PC-3 (cell line): ENCODE results near the gene EI24. TPM values are rescaled to one million over a fixed set of nuclear protein-coding genes. Genes with fewer than 3 reads are reported as not detected.

Source experiments
- ATAC-seq: fragments of 200-7000 bp; cut with Tn5 transposase; 2 replicates; pipeline ENCODE4 v1.9.1; 2020; ENCODE audit warnings: mild to moderate bottlenecking, moderate library complexity
- BruUV-seq: library from RNA; stranded (reverse); fragments of 400-500 nt; replicated peaks from 2 replicates; lab custom pipeline; 2021; lab: Mats Ljungman, UMichigan
- CTCF ChIA-PET: fragments of 300-600 bp; sonication (Branson Sonifier 250); formaldehyde crosslinking; loops from one replicate; lab custom pipeline; 2022; ENCODE audit warnings: antibody characterized with exemption; lab: Charles Lee
- POLR2A ChIA-PET: fragments of 300-600 bp; sonication (Branson Sonifier 250); formaldehyde crosslinking; loops from one replicate; lab custom pipeline; 2022; ENCODE audit warnings: antibody characterized with exemption; ENCODE audit not compliant: unreplicated experiment; lab: Charles Lee
- DNase-seq: peaks from one replicate; pipeline ENCODE4 v3.0.0-alpha.2; 2015
- H2AFZ ChIP-seq: fragments of 300-600 bp; sonication (generic); 2 replicates; pipeline ENCODE4 v1.6.0; 2016; ENCODE audit warnings: antibody characterized with exemption, low read length
- H3F3A ChIP-seq: fragments of 300-600 bp; sonication (generic); one replicate; pipeline ENCODE4 v1.6.0; 2017; ENCODE audit warnings: antibody characterized with exemption, low read length, control low read depth, mild to moderate bottlenecking; ENCODE audit not compliant: unreplicated experiment
- H3K27ac ChIP-seq: fragments of 300-600 bp; sonication (generic); 2 replicates; pipeline ENCODE4 v1.5.1; 2016; ENCODE audit warnings: mild to moderate bottlenecking, low read length
- H3K27me3 ChIP-seq: fragments of 300-600 bp; sonication (generic); 2 replicates; pipeline ENCODE4 v1.6.1; 2016; ENCODE audit warnings: low read length, mixed read lengths
- H3K36me3 ChIP-seq: fragments of 300-600 bp; sonication (generic); 2 replicates; pipeline ENCODE4 v1.6.1; 2016; ENCODE audit warnings: low read depth, mixed run types, low read length, mixed read lengths
- H3K4me1 ChIP-seq: fragments of 300-600 bp; sonication (generic); 2 replicates; pipeline ENCODE4 v1.5.1; 2016; ENCODE audit warnings: low read length; ENCODE audit not compliant: insufficient read depth
- H3K4me2 ChIP-seq: fragments of 300-600 bp; sonication (generic); 2 replicates; pipeline ENCODE4 v1.6.0; 2016; ENCODE audit warnings: low read length
- H3K4me3 ChIP-seq: fragments of 300-600 bp; sonication (generic); 2 replicates; pipeline ENCODE4 v1.5.1; 2016; ENCODE audit warnings: mild to moderate bottlenecking, low read length, mixed read lengths
- H3K79me2 ChIP-seq: fragments of 300-600 bp; sonication (generic); 2 replicates; pipeline ENCODE4 v1.6.1; 2017; ENCODE audit warnings: low read length, mixed read lengths
- H3K9ac ChIP-seq: fragments of 300-600 bp; sonication (generic); 2 replicates; pipeline ENCODE4 v1.6.0; 2016; ENCODE audit warnings: mild to moderate bottlenecking, low read length
- H3K9me2 ChIP-seq: fragments of 300-600 bp; sonication (generic); replicated peaks from 2 replicates; pipeline ENCODE4 v1.6.1; 2016; ENCODE audit warnings: mixed run types, low read length, mixed read lengths
- H3K9me3 ChIP-seq: fragments of 300-600 bp; sonication (generic); 2 replicates; pipeline ENCODE4 v1.6.1; 2016; ENCODE audit warnings: low read length, mixed read lengths
- H4K20me1 ChIP-seq: fragments of 300-600 bp; sonication (generic); 2 replicates; pipeline ENCODE4 v1.6.1; 2016; ENCODE audit warnings: low read length, mixed read lengths
- CTCF ChIP-seq: fragments of 300-600 bp; sonication (generic); conservative IDR thresholded peaks from 2 replicates; pipeline ENCODE4 v1.5.1; 2017; ENCODE audit warnings: antibody characterized with exemption, low read depth, mild to moderate bottlenecking, low read length
- EZH2phosphoT487 ChIP-seq: fragments of 300-600 bp; sonication (generic); IDR thresholded peaks from 2 replicates; pipeline ENCODE4 v1.6.1; 2018; ENCODE audit warnings: mild to moderate bottlenecking, antibody characterized with exemption, low read length, borderline replicate concordance
- intact Hi-C: fragments of 100-400 bp; cut with micrococcal nuclease; formaldehyde crosslinking; loops from 2 replicates; pipeline ENCODE4 v1.9.0; 2023
- total RNA-seq: library from RNA; depleted of rRNA; stranded (reverse); fragments of >200 nt; gene quantifications from 2 replicates; pipeline ENCODE4 v1.2.3, GENCODE V29; 2014; rRNA removed

The EI24 gene
- total RNA-seq, 1 experiment from 2014 or later = 154 TPM

DNA sequence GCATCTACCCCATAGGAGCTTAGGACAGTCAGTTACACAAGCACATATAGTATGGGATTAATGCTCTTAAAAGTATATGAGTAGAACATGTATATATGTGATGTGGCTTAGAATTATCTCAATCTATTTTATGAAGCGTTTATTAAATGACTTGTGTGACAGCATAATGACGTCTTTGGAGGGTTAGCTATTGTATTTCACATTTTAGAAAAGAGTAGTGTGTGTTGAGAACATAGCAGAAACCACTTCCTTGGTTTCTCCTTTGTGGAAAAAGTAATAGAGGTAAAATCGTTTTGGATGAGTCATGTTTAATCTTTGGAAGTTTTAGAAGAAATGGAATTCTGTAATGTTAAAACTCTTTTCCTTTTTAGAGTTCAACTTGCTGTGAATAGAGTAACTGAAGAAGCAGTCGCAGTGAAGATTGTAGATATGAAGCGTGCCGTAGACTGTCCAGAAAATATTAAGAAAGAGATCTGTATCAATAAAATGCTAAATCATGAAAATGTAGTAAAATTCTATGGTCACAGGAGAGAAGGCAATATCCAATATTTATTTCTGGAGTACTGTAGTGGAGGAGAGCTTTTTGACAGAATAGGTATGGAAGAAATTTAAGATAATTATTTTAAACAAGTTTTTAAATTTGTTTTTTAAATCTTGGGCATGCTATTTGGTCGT is 58.1 kb downstream of the EI24 start:
- Histone ChIP-seq H3K4me2 (peak overlapping the region; percentile 92), H3K79me2 (peaks cover 26% of the 10 kb centered on the region), H3K36me3 (peaks cover 21% of the 10 kb centered on the region; the same call in 1 of the 2 replicates), H2AFZ (peak overlapping the region; percentile 81; the same call in 1 of the 2 replicates), H3K4me1 (peaks cover 22% of the 10 kb centered on the region), H3K9ac (peak overlapping the region; percentile 89), H3K9me2 (no peaks in the 10 kb centered on the region), H3K27ac (peak overlapping the region; percentile 89), H3F3A (no peaks in the 10 kb centered on the region), H4K20me1 (no peaks in the 10 kb centered on the region), H3K9me3 (no peaks in the 10 kb centered on the region), H3K4me3 (peak overlapping the region; percentile 80), H3K27me3 (no peaks in the 10 kb centered on the region)
- DNase-seq = peak; percentile 27
- ChIA-PET POLR2A (interaction anchor here (0.7 kb wide), 2 partner anchors 179 to 598 kb away, joined by 3 to 4 read pairs; no protein-coding TSS in a partner anchor), CTCF (interaction anchor here (0.7 kb wide), 1 partner anchor 82 kb away, joined by 3 read pairs; no protein-coding TSS in a partner anchor)
- intact Hi-C loops = loop anchor here (5.0 kb wide), 1 partner anchor 260 kb away; the partner anchor contains the start of gene HYLS1
- TF ChIP-seq EZH2phosphoT487 = no peak
- no peak for TF ChIP-seq CTCF
- ATAC-seq = no peak
- BruUV-seq = no TSS peak

Other genes with a start within 250 kb of the EI24 start
- 1.3 TPM in 1 of 2 replicates, not detected in the other for gene FEZ1, start 73.2 kb upstream of the EI24 start, total RNA-seq
- 160 and 182 TPM in 2 replicates for gene STT3A, start 23.4 kb downstream of the EI24 start, total RNA-seq
- gene CHEK1, start 55.7 kb downstream of the EI24 start, total RNA-seq = 49.8 and 64.7 TPM in 2 replicates
- not detected in 2 replicates for gene ACRV1, start 111.4 kb downstream of the EI24 start, total RNA-seq
- not detected in 2 replicates for gene PATE1, start 176.8 kb downstream of the EI24 start, total RNA-seq
- not detected in 2 replicates for gene PATE2, start 209.4 kb downstream of the EI24 start, total RNA-seq
- not detected in 2 replicates for gene PATE3, start 218.7 kb downstream of the EI24 start, total RNA-seq